HEK293 (cell line): ENCODE data around the gene RASSF5.
A peak's percentile ranks its signal among the peaks of the same experiment; 100 is the strongest.

Experiments used
- CTCF ChIA-PET: fragments of 350-600 bp; formaldehyde crosslinking; extraction: SDS; loops from one replicate; lab custom pipeline; 2021; ENCODE audit warnings: antibody characterized with exemption; lab: Yijun Ruan, JAX
- POLR2A ChIA-PET: fragments of 300-600 bp; formaldehyde crosslinking; extraction: SDS; loops from one replicate; lab custom pipeline; 2020; ENCODE audit warnings: antibody characterized with exemption, inconsistent platforms; lab: Yijun Ruan, JAX
- H3K27ac ChIP-seq: fragments of 200-500 bp; sonication (Bioruptor generic); 2 replicates; pipeline ENCODE4 v1.5.1; 2014; ENCODE audit warnings: low read depth, low read length, control low read depth, inconsistent platforms; ENCODE audit errors: extremely low read depth
- H3K36me3 ChIP-seq, 2 experiments: fragments of 200-500 bp in 1 of 2; sonication (Bioruptor generic) in 1 of 2; 1 replicate in 1 of 2; 2 replicates in 1 of 2; pipeline ENCODE4 v1.5.1; 2014 to 2017; ENCODE audit warnings: inconsistent platforms in 2 of 2, low read length in 2 of 2; ENCODE audit not compliant: control insufficient read depth in 2 of 2, insufficient read depth in 1 of 2
- H3K4me1 ChIP-seq: fragments of 200-500 bp; sonication (Bioruptor generic); 2 replicates; pipeline ENCODE4 v1.5.1; 2014; ENCODE audit warnings: mild to moderate bottlenecking, low read length, inconsistent platforms; ENCODE audit not compliant: control insufficient read depth, insufficient read depth
- H3K4me3 ChIP-seq: 2 replicates; pipeline ENCODE4 v1.5.1; 2011; ENCODE audit warnings: low read depth, mild to moderate bottlenecking, control low read depth, low read length, moderate library complexity
- H3K9me3 ChIP-seq: fragments of 200-500 bp; sonication (Bioruptor generic); 2 replicates; pipeline ENCODE4 v1.5.1; 2014; ENCODE audit warnings: low read depth, low read length, inconsistent platforms; ENCODE audit not compliant: control insufficient read depth, insufficient read depth
- EGR2 ChIP-seq: fragments of 450-650 bp; formaldehyde crosslinking; IDR thresholded peaks from 2 replicates; pipeline ENCODE4 v1.5.1; 2016; ENCODE audit warnings: low read depth, missing biosample characterization, missing genetic modification characterization
- GFI1B ChIP-seq: fragments of 450-650 bp; formaldehyde crosslinking; IDR thresholded peaks from 2 replicates; pipeline ENCODE4 v1.5.1; 2016; ENCODE audit warnings: missing biosample characterization, missing genetic modification characterization
- GLIS1 ChIP-seq: fragments of 450-650 bp; formaldehyde crosslinking; IDR thresholded peaks from 2 replicates; pipeline ENCODE4 v1.5.1; 2016; ENCODE audit warnings: missing biosample characterization, missing genetic modification characterization
- HOXC10 ChIP-seq: sonication (generic); formaldehyde crosslinking; IDR thresholded peaks from 2 replicates; pipeline ENCODE4 v1.8.1; 2023; ENCODE audit warnings: mild to moderate bottlenecking, missing genetic modification reagents
- KLF1 ChIP-seq: fragments of 450-650 bp; formaldehyde crosslinking; IDR thresholded peaks from 2 replicates; pipeline ENCODE4 v1.5.1; 2016; ENCODE audit warnings: missing biosample characterization, missing genetic modification characterization
- MYNN ChIP-seq: fragments of 450-650 bp; formaldehyde crosslinking; IDR thresholded peaks from 2 replicates; pipeline ENCODE4 v1.5.1; 2016; ENCODE audit warnings: missing biosample characterization, missing genetic modification characterization, borderline replicate concordance
- SP2 ChIP-seq: fragments of 450-650 bp; formaldehyde crosslinking; IDR thresholded peaks from 2 replicates; pipeline ENCODE4 v1.5.1; 2016; ENCODE audit warnings: missing biosample characterization, missing genetic modification characterization
- ZFHX2 ChIP-seq: fragments of 450-650 bp; formaldehyde crosslinking; conservative IDR thresholded peaks from 2 replicates; pipeline ENCODE4 v1.5.1; 2016; ENCODE audit warnings: missing biosample characterization, missing genetic modification characterization
- ZFP69B ChIP-seq: fragments of 450-650 bp; formaldehyde crosslinking; IDR thresholded peaks from 2 replicates; pipeline ENCODE4 v1.5.1; 2016; ENCODE audit warnings: missing biosample characterization, missing genetic modification characterization
- ZNF114 ChIP-seq: fragments of 450-650 bp; formaldehyde crosslinking; IDR thresholded peaks from 2 replicates; pipeline ENCODE4 v1.5.0; 2017; ENCODE audit warnings: missing biosample characterization, missing genetic modification characterization
- ZNF211 ChIP-seq: fragments of 450-650 bp; formaldehyde crosslinking; IDR thresholded peaks from 2 replicates; pipeline ENCODE4 v1.5.1; 2016; ENCODE audit warnings: low read depth, missing biosample characterization, missing genetic modification characterization
- ZNF404 ChIP-seq: fragments of 450-650 bp; formaldehyde crosslinking; IDR thresholded peaks from 2 replicates; pipeline ENCODE4 v1.5.1; 2017; ENCODE audit warnings: missing biosample characterization, missing genetic modification characterization
- ZNF423 ChIP-seq: fragments of 450-650 bp; formaldehyde crosslinking; IDR thresholded peaks from 2 replicates; pipeline ENCODE4 v1.5.1; 2016; ENCODE audit warnings: missing biosample characterization, missing genetic modification characterization
- ZNF549 ChIP-seq: fragments of 450-650 bp; IDR thresholded peaks from 2 replicates; pipeline ENCODE4 v1.5.1; 2018; ENCODE audit warnings: missing biosample characterization, missing genetic modification characterization, mild to moderate bottlenecking, inconsistent platforms, moderate library complexity
- ZNF600 ChIP-seq: fragments of 450-650 bp; formaldehyde crosslinking; IDR thresholded peaks from 2 replicates; pipeline ENCODE4 v1.5.1; 2016; ENCODE audit warnings: missing biosample characterization, missing genetic modification characterization
- ZNF629 ChIP-seq: fragments of 450-650 bp; formaldehyde crosslinking; IDR thresholded peaks from 2 replicates; pipeline ENCODE4 v1.5.1; 2017; ENCODE audit warnings: missing biosample characterization, missing genetic modification characterization
- ZNF658 ChIP-seq: fragments of 450-650 bp; formaldehyde crosslinking; IDR thresholded peaks from 2 replicates; pipeline ENCODE4; 2016; ENCODE audit warnings: missing biosample characterization, missing genetic modification characterization
- ZNF692 ChIP-seq: fragments of 450-650 bp; formaldehyde crosslinking; IDR thresholded peaks from 2 replicates; pipeline ENCODE4 v1.5.1; 2016; ENCODE audit warnings: missing biosample characterization, missing genetic modification characterization
- ZSCAN16 ChIP-seq: fragments of 450-650 bp; formaldehyde crosslinking; IDR thresholded peaks from 2 replicates; pipeline ENCODE4 v1.5.1; 2016; ENCODE audit warnings: missing biosample characterization, missing genetic modification characterization
- ZSCAN4 ChIP-seq: fragments of 450-650 bp; formaldehyde crosslinking; IDR thresholded peaks from 2 replicates; pipeline ENCODE4 v1.5.1; 2017; ENCODE audit warnings: missing biosample characterization, missing genetic modification characterization
- TF ChIP-seq, protein P1 (sequence below): fragments of 450-650 bp; formaldehyde crosslinking; IDR thresholded peaks from 2 replicates; pipeline ENCODE4 v1.5.1; 2017; ENCODE audit warnings: missing biosample characterization, missing genetic modification characterization
- TF ChIP-seq, protein P2 (sequence below): fragments of 450-650 bp; formaldehyde crosslinking; IDR thresholded peaks from 2 replicates; pipeline ENCODE4 v1.5.1; 2016; ENCODE audit warnings: missing biosample characterization, missing genetic modification characterization

RASSF5 gene

DNA sequence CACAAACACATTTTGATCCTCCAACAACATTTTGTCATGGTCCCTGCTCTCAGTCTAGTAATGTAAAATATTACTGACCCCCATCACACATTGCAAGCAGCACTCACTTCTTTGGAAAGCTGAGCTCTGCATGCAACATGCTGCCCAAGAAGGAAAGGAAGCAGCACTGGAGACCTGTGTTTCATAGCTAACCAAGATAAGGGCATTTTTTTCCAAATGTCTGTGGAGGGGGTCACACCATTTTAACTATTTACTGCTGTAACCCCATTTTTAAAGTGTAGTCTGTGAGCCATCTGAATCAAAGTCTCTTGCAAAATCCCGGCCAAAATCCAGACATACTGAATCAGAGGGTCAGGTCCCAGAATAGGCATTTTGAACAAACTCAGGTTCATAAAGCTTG, 4.5 kb upstream of the RASSF5 start (continued):
- TF ChIP-seq ZNF404 (tag by site-specific recombination), result no peak

- Histone ChIP-seq H3K36me3 (no peaks in the 10 kb centered on the region), H3K4me3 (no peak overlapping the region), H3K9me3 (no peaks in the 10 kb centered on the region), H3K4me1 (no peaks in the 10 kb centered on the region), H3K27ac (no peak overlapping the region)
- TF ChIP-seq MYNN (tag by site-specific recombination) (peak; percentile 61; the same call in 1 of the 2 replicates), ZSCAN16 (tag by site-specific recombination) (peak; percentile 78; the same call in 1 of the 2 replicates), ZFHX2 (peak; percentile 76), HOXC10 (CRISPR knock-in tag) (no peak), KLF1 (tag by site-specific recombination) (peak; percentile 26), ZNF629 (tag by site-specific recombination) (0 out of 2 replicates have a peak, but pooled peaks have one; percentile 24), ZNF211 (tag by site-specific recombination) (no peak), ZFP69B (tag by site-specific recombination) (0 out of 2 replicates have a peak, but pooled peaks have one; percentile 35), EGR2 (tag by site-specific recombination) (peak; percentile 49; the same call in 1 of the 2 replicates), ZNF600 (tag by site-specific recombination) (0 out of 2 replicates have a peak, but pooled peaks have one; percentile 40), ZNF692 (tag by site-specific recombination) (peak; percentile 51; the same call in 1 of the 2 replicates), SP2 (tag by site-specific recombination) (peak; percentile 36), GLIS1 (tag by site-specific recombination) (peak; percentile 85), ZNF114 (tag by site-specific recombination) (no peak)
- TF ChIP-seq, protein P1, sequence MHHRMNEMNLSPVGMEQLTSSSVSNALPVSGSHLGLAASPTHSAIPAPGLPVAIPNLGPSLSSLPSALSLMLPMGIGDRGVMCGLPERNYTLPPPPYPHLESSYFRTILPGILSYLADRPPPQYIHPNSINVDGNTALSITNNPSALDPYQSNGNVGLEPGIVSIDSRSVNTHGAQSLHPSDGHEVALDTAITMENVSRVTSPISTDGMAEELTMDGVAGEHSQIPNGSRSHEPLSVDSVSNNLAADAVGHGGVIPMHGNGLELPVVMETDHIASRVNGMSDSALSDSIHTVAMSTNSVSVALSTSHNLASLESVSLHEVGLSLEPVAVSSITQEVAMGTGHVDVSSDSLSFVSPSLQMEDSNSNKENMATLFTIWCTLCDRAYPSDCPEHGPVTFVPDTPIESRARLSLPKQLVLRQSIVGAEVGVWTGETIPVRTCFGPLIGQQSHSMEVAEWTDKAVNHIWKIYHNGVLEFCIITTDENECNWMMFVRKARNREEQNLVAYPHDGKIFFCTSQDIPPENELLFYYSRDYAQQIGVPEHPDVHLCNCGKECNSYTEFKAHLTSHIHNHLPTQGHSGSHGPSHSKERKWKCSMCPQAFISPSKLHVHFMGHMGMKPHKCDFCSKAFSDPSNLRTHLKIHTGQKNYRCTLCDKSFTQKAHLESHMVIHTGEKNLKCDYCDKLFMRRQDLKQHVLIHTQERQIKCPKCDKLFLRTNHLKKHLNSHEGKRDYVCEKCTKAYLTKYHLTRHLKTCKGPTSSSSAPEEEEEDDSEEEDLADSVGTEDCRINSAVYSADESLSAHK (tag by site-specific recombination), result no peak
- TF ChIP-seq, protein P2, sequence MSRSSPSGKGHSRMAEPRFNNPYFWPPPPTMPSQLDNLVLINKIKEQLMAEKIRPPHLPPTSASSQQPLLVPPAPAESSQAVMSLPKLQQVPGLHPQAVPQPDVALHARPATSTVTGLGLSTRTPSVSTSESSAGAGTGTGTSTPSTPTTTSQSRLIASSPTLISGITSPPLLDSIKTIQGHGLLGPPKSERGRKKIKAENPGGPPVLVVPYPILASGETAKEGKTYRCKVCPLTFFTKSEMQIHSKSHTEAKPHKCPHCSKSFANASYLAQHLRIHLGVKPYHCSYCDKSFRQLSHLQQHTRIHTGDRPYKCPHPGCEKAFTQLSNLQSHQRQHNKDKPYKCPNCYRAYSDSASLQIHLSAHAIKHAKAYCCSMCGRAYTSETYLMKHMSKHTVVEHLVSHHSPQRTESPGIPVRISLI (tag by site-specific recombination), result peak; percentile 81
- ChIA-PET CTCF (interaction anchor here (0.6 to 2.3 kb wide), 10 partner anchors 13 to 207 kb away, joined by 3 to 9 read pairs (median 5); no protein-coding TSS in a partner anchor), POLR2A (no interaction called here)
Observed at GRCh38 chr1:206503591-206504362, 3.6 kb upstream of the RASSF5 start.

- H3K27ac ChIP-seq, result no peak overlapping the region
- no peaks in the 10 kb centered on the region for H3K4me1 ChIP-seq
- CTCF ChIA-PET, result interaction anchor here (0.6 to 1.3 kb wide), 5 partner anchors 14 to 207 kb away, joined by 3 to 6 read pairs (median 4); no protein-coding TSS in a partner anchor
- H3K36me3 ChIP-seq, result no peaks in the 10 kb centered on the region
- TF ChIP-seq ZNF423 (tag by site-specific recombination) (no peak), ZNF658 (tag by site-specific recombination) (no peak), GFI1B (no peak), ZSCAN4 (peak; percentile 56; the same call in 1 of the 2 replicates), EGR2 (tag by site-specific recombination) (peak; percentile 27; the same call in 1 of the 2 replicates), KLF1 (tag by site-specific recombination) (no peak), ZNF549 (tag by site-specific recombination) (no peak), ZFHX2 (peak; percentile 26), ZSCAN16 (tag by site-specific recombination) (0 out of 2 replicates have a peak, but pooled peaks have one; percentile 6)
- POLR2A ChIA-PET, result no interaction called here
- H3K4me3 ChIP-seq, result no peak overlapping the region
- H3K9me3 ChIP-seq, result no peaks in the 10 kb centered on the region
Observed at GRCh38 chr1:206504363-206504713, 3.0 kb upstream of the RASSF5 start.
